ENCODE results near the gene RNF152. TPM values are rescaled to one million over a fixed set of nuclear protein-coding genes. Genes with fewer than 3 reads are reported as not detected.

RNF152 gene
- total RNA-seq, 2 donors from 2014 or later = 29.8 to 50.1 TPM

DNA sequence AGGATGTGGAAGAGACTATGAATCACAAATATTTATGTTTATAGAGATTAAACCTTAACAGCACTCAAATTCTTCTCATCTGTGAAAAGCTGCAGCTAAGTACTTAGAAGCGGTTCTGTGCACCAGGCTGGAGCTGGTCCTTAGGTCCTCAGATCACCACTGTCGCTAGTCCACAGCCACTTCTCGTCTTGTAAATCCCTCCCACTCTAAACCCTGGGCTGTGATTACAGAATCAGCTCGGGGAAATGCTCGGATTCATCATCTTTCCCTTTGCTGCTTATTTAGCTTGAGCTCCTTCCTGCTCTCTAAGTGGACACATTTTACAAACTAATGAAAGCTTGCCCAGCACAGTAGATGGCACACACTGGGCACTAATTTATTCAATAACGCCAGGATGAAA lies 61.7 kb downstream of the RNF152 start:
- H3K9ac ChIP-seq (ENCODE audit: low read depth in 2 of 2, low read length in 2 of 2) = no peak overlapping the region
- H3K27me3 ChIP-seq = no peaks in the 10 kb centered on the region
- no peaks in the 10 kb centered on the region for H3K9me3 ChIP-seq
- no peak for DNase-seq
- no peak overlapping the region for H3K4me3 ChIP-seq
- no peaks in the 10 kb centered on the region for H3K36me3 ChIP-seq
- no peak overlapping the region for H3K27ac ChIP-seq
- TF ChIP-seq, protein P1, sequence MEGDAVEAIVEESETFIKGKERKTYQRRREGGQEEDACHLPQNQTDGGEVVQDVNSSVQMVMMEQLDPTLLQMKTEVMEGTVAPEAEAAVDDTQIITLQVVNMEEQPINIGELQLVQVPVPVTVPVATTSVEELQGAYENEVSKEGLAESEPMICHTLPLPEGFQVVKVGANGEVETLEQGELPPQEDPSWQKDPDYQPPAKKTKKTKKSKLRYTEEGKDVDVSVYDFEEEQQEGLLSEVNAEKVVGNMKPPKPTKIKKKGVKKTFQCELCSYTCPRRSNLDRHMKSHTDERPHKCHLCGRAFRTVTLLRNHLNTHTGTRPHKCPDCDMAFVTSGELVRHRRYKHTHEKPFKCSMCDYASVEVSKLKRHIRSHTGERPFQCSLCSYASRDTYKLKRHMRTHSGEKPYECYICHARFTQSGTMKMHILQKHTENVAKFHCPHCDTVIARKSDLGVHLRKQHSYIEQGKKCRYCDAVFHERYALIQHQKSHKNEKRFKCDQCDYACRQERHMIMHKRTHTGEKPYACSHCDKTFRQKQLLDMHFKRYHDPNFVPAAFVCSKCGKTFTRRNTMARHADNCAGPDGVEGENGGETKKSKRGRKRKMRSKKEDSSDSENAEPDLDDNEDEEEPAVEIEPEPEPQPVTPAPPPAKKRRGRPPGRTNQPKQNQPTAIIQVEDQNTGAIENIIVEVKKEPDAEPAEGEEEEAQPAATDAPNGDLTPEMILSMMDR (IDR thresholded peaks at IDR 0.05) = no peak
- no peaks in the 10 kb centered on the region for H3K4me1 ChIP-seq
- intact Hi-C loops (cut with DNase I) = loop anchor here (10.0 kb wide), 1 partner anchor 46 kb away; no protein-coding TSS in a partner anchor

DNA sequence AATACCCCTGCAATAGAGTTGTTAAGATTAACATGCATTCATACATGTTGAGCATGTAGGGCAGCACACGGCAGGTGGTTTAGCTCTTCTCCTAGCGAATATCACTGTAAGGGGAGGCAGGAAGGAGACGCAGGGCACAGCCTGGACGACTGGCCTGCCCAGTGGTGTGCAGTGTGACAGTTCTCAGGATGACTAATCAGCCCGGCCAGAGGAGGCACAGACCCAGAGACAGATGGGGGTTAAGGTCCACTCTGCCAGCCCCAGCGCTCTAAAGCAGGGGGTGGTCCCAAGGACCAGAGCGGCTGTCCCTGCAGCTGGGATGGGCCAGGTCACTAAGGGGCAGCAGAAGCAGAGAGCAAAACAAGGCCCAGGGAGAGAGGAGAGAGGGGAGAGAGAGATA lies 63.7 kb downstream of the RNF152 start:
- no peaks in the 10 kb centered on the region for H3K36me3 ChIP-seq
- no peak for DNase-seq
- H3K27me3 ChIP-seq = no peaks in the 10 kb centered on the region
- H3K9ac ChIP-seq (ENCODE audit: low read depth in 2 of 2, low read length in 2 of 2) = no peak overlapping the region
- H3K9me3 ChIP-seq = no peaks in the 10 kb centered on the region
- intact Hi-C loops (cut with DNase I) = no loop called here
- no peaks in the 10 kb centered on the region for H3K4me1 ChIP-seq
- H3K27ac ChIP-seq = no peak overlapping the region
- H3K4me3 ChIP-seq = no peak overlapping the region
- TF ChIP-seq, protein P1 (IDR thresholded peaks at IDR 0.05) = no peak

DNA sequence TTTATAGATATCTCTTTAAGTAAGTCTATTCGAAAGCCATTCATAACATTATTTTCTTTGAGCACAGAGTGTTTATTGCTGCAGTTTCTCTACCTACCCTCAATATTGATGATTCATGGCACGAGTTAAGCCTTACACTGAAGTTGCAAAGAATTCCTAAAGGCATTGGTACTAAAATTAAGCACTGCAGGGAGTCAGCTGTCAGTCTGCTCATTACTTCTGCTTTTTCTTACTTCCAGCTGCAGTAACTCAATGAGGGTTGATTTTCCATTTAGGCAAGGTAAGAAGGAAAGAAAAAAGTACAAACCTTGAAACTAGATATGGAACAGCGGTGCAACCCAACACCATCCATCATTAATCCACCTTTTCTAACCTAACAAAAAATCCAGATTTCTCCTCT lies 65.2 kb downstream of the RNF152 start:
- H3K9ac ChIP-seq (ENCODE audit: low read depth in 2 of 2, low read length in 2 of 2) = no peak overlapping the region
- no peaks in the 10 kb centered on the region for H3K27me3 ChIP-seq
- no peaks in the 10 kb centered on the region for H3K36me3 ChIP-seq
- H3K27ac ChIP-seq = no peak overlapping the region
- H3K9me3 ChIP-seq = no peaks in the 10 kb centered on the region
- DNase-seq = no peak
- intact Hi-C loops (cut with DNase I) = no loop called here
- H3K4me3 ChIP-seq = no peak overlapping the region
- H3K4me1 ChIP-seq = no peaks in the 10 kb centered on the region
- TF ChIP-seq, protein P1 (IDR thresholded peaks at IDR 0.05) = no peak

DNA sequence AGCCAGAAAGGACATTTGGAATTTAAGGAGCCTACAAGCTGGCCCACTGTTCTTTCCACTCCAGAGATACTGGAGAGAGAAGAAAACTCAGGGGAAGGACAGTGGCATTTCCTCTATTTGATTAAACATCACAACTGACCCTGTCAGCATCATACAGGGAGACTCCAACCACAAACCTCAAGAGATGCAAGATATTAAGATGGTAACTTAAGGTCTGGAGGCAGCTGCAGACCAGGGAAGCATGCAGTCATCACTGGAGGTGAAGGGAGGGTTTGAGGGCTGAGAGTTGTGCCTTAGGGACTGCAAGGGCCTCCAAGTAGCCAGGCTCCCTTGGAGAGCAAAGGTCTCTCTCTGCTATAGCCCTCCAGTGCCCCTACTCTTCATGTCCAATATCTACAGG lies 67.4 kb downstream of the RNF152 start:
- Histone ChIP-seq H3K9ac (ENCODE audit: low read depth in 2 of 2, low read length in 2 of 2) (no peak overlapping the region), H3K9me3 (no peaks in the 10 kb centered on the region), H3K27me3 (no peaks in the 10 kb centered on the region), H3K27ac (no peak overlapping the region), H3K36me3 (no peaks in the 10 kb centered on the region), H3K4me1 (no peaks in the 10 kb centered on the region), H3K4me3 (no peak overlapping the region)
- TF ChIP-seq, protein P1 (IDR thresholded peaks at IDR 0.05) = no peak
- DNase-seq = no peak
- intact Hi-C loops (cut with DNase I) = no loop called here

DNA sequence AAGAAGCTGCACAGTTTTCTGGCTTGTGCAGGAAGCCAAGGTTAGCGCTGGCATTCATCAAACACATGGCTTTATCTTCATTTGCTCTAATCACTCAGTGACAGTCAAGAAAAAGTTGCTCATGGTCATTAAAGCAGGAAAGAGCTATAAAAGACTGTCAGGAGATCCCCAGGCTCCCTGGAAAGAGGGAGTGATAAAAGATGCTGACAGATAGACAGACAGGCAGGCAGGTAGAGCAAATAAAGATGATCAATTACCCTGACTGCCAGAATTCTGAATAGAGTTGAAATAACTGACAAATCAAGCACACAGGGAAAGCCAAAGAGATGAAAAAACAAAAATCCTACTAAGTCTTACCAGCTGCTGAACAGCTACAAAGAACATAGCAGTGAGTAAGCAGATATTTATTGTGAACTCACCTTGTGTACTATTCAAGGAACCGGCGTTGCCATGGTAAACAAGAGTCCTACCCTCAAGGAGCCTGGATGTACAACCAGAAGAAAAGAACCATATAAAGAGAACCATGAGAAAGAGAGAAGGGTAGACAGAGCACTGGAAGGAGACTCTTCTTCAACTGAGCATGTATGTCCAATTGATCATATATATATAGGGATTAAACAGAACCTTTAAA lies 68.0 kb downstream of the RNF152 start:
- Histone ChIP-seq H3K4me1 (no peaks in the 10 kb centered on the region), H3K9ac (ENCODE audit: low read depth in 2 of 2, low read length in 2 of 2) (no peak overlapping the region), H3K27ac (no peak overlapping the region), H3K36me3 (no peaks in the 10 kb centered on the region), H3K27me3 (no peaks in the 10 kb centered on the region), H3K4me3 (no peak overlapping the region), H3K9me3 (no peaks in the 10 kb centered on the region)
- TF ChIP-seq, protein P1 (IDR thresholded peaks at IDR 0.05) = no peak
- DNase-seq = no peak
- intact Hi-C loops (cut with DNase I) = no loop called here
